GM21619 (cell line): ENCODE results near the gene ASTN2.
"Not testable (repeated sequence)": the region's sequence is repeated elsewhere in the genome, so short reads cannot be mapped to it uniquely, and the experiment has no call there.

ENCODE experiments used
- ATAC-seq: cut with Tn5 transposase; IDR thresholded peaks from one replicate; pipeline ENCODE4 v1.9.1; 2021; ENCODE audit not compliant: unreplicated experiment

Gene ASTN2

GRCh38 chr9:116935149-116935897 lies 479.5 kb downstream of the ASTN2 start:
- ATAC-seq, result no peak

GRCh38 chr9:116934131-116934530 lies 480.7 kb downstream of the ASTN2 start:
- ATAC-seq, result no peak

GRCh38 chr9:116933251-116933650 lies 481.6 kb downstream of the ASTN2 start:
- ATAC-seq, result no peak

- ATAC-seq, result no peak
Measured at GRCh38 chr9:116929621-116930020, 485.2 kb downstream of the ASTN2 start.

GRCh38 chr9:116928884-116929283 lies 486.0 kb downstream of the ASTN2 start:
- ATAC-seq, result no peak

GRCh38 chr9:116928289-116928688 lies 486.6 kb downstream of the ASTN2 start:
- ATAC-seq, result no peak

GRCh38 chr9:116927726-116928125 lies 487.1 kb downstream of the ASTN2 start:
- no peak for ATAC-seq

- ATAC-seq, result no peak
Measured at GRCh38 chr9:116925121-116925520, 489.7 kb downstream of the ASTN2 start.

GRCh38 chr9:116924462-116925110 lies 490.3 kb downstream of the ASTN2 start:
- ATAC-seq, result no peak

- ATAC-seq, result not testable (repeated sequence)
Measured at GRCh38 chr9:116917895-116918508, 496.9 kb downstream of the ASTN2 start.

GRCh38 chr9:116913536-116913935 lies 501.3 kb downstream of the ASTN2 start:
- ATAC-seq, result no peak

GRCh38 chr9:116910201-116910600 lies 504.7 kb downstream of the ASTN2 start:
- ATAC-seq, result no peak

- no peak for ATAC-seq
Measured at GRCh38 chr9:116907989-116908388, 506.9 kb downstream of the ASTN2 start.

GRCh38 chr9:116905171-116905588 lies 509.7 kb downstream of the ASTN2 start:
- no peak for ATAC-seq

GRCh38 chr9:116904165-116904564 lies 510.7 kb downstream of the ASTN2 start:
- no peak for ATAC-seq

- ATAC-seq, result no peak
Measured at GRCh38 chr9:116901260-116901659, 513.6 kb downstream of the ASTN2 start.

GRCh38 chr9:116900543-116900942 lies 514.3 kb downstream of the ASTN2 start:
- ATAC-seq, result no peak

- no peak for ATAC-seq
Measured at GRCh38 chr9:116900007-116900367, 514.9 kb downstream of the ASTN2 start.

- no peak for ATAC-seq
Measured at GRCh38 chr9:116899337-116900006, 515.4 kb downstream of the ASTN2 start.

- ATAC-seq, result not testable (repeated sequence)
Measured at GRCh38 chr9:116898131-116898530, 516.7 kb downstream of the ASTN2 start.

GRCh38 chr9:116897201-116897600 lies 517.7 kb downstream of the ASTN2 start:
- ATAC-seq, result no peak

GRCh38 chr9:116895961-116896360 lies 518.9 kb downstream of the ASTN2 start:
- no peak for ATAC-seq
